T-helper 2 cell treated with Interferon-gamma antibody and Interleukin-4, amounts not matched to agents 100 ng/mL and 5 ng/mL, for 36 hours (primary cell): Measurements from ENCODE around the gene NFIX. TPM values are rescaled to one million over a fixed set of nuclear protein-coding genes. Genes with fewer than 3 reads are reported as not detected.

ENCODE experiments used
- intact Hi-C: fragments of 100-400 bp; cut with micrococcal nuclease; formaldehyde crosslinking; loops from one replicate; pipeline ENCODE4 v1.15.1; 2023
- total RNA-seq: library from RNA; stranded (reverse); gene quantifications from 2 replicates; pipeline ENCODE4 v1.2.3, GENCODE V29; 2022

Gene NFIX
- total RNA-seq, 1 donor from 2014 or later: 1.3 TPM

- intact Hi-C loops: no loop called here
Observed at GRCh38 chr19:13019332-13019731, 24.1 kb downstream of the NFIX start.

DNA sequence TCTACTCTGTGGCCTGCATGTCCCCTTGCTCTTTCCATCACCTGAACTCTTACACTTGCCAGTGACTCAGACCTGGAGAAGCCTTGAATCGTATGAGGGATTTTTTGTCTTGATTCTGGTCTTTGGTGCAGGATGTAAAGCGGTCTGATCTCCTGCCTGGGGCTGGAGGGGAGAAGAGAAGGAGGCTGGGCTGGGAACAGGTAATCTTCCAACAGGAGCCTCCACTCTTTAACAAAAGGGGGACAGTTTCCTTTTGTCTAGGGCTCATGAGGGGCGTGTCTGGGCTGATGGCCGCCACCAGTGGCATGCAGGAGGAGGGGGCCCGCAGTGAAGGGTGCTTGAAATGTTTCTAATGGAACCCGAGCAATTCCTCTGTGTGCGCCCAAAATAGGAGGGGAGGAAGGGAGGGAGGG, 24.7 kb downstream of the NFIX start:
- intact Hi-C loops: no loop called here

- intact Hi-C loops: no loop called here
Observed at GRCh38 chr19:13022111-13022858, 27.0 kb downstream of the NFIX start.

GRCh38 chr19:13022859-13023636, 27.8 kb downstream of the NFIX start:
- intact Hi-C loops: no loop called here

- intact Hi-C loops: no loop called here
Observed at GRCh38 chr19:13023656-13024055, 28.4 kb downstream of the NFIX start.

DNA sequence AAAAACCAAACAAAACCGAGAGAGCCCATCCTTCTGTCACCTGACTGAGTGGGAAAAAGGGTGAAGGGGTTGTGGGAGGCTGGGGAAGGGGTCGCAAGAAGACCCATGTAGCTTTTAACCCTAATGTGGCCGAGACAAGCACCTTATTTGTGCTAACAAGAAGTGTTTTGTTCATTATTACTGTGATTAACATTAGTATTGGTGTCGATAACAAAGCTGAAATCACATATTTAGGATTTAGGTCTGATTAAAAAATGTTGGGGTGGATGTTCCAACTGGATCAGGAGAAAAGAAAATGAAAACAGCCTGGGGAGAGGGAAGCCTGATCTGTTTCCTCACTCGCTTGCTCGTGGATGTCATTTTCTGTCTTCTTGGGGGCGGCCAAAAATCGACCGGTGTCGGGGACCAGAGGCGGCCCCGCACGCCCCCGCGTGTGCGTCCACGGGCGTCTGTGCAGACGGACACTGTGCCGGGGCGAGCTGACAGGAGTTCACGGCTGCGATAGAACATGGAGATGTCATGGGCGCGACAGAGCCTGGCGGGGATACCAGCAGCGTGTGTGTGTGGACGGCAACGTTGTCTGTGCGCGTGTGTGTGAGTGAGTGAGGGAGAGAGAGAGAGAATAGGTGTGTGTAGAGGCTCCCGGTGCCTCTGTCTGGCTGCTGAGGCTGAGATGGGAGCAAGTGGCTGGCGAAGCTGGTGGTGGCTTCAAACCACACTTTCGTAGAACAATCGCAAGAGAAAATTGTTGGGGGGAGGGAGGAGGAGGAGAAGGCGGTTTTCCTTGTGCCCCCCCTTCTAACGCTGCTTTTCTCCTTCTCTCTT, 29.1 kb downstream of the NFIX start:
- intact Hi-C loops: no loop called here

GRCh38 chr19:13024951-13025697, 29.8 kb downstream of the NFIX start:
- intact Hi-C loops: no loop called here

- intact Hi-C loops: no loop called here
Observed at GRCh38 chr19:13025819-13026456, 30.7 kb downstream of the NFIX start.

GRCh38 chr19:13026462-13027370, 31.4 kb downstream of the NFIX start:
- intact Hi-C loops: no loop called here

- intact Hi-C loops: no loop called here
Observed at GRCh38 chr19:13027557-13027956, 32.3 kb downstream of the NFIX start.

DNA sequence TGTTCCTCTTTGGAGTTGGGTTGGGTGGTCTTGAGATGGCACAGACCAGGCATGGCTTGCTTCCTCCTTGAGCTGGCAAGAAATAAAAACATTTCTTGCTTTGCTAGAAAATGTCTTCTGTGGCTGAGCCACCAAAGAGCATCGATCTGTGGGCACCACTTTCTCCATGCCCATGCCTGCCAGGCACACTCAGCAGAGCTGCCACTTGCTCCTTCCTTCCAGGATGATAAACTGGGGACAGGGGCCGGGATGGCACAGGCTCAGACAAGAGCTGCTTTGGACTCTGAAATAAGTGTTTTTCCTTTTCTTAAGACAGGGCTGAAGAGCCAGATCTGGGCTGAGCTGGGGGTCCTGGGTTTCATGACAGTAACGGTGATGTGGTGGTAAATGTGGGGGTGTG, 32.8 kb downstream of the NFIX start:
- intact Hi-C loops: no loop called here

- intact Hi-C loops: no loop called here
Observed at GRCh38 chr19:13029301-13029880, 34.1 kb downstream of the NFIX start.

DNA sequence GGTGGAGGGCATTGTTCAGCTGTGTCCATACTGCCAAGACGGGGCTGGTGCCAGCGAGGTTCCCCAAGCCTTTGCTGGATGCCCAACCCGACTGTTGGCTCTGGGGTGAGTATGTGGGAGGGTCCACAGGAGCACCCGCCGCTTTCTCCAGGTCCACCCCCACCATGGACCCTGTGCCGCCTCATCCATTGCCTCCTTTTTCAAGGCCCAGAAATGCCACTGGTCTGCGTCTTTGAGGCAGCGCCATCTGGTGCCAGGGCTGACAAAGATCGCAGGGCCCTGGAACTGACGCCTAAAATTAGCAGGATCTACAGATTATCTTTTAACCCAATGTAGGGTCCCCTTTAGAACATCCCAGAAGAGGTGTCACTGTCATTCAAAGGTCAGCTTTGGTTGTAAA, 34.6 kb downstream of the NFIX start:
- intact Hi-C loops: loop anchor here (5.0 kb wide), 1 partner anchor 48 kb away; no protein-coding TSS in a partner anchor

DNA sequence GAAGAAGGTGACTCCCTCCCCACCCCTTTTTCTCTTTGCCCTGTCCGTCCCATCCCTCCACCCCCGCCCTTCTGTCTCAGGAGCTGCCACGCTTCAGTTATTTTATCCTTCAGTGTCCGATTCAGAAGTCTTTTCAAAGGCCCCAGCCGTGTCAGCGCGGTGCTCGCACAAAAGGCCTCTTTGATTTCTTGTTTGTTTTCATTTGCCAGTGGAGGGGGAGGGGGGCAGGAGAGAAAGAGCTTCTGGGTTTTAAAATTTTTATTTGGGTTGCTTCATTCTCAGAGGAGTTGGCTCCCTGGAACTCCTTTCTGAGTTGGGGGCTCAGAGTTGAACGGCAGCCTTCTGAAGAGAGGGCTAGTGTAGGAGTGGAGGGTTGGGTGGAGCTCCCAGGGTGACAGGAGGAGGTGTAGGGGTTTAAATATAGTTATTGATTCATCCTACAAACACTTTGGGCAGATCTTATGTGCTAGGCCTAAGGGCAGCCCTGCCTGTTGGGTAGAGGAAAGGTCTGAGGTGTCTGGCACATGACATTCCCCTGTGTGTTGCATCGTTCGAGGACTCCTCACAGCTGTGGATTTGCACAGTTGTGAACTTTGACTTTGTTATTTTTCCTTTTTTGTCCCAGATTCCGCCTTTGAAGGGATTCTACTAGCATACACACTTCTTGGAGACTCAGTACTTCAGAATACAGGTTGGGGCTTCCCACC, 36.8 kb downstream of the NFIX start:
- intact Hi-C loops: loop anchor here (5.0 kb wide), 1 partner anchor 50 kb away; no protein-coding TSS in a partner anchor

GRCh38 chr19:13032837-13033236, 37.6 kb downstream of the NFIX start:
- intact Hi-C loops: loop anchor here (5.0 kb wide), 1 partner anchor 51 kb away; no protein-coding TSS in a partner anchor

- intact Hi-C loops: loop anchor here (5.0 kb wide), 1 partner anchor 51 kb away; no protein-coding TSS in a partner anchor
Observed at GRCh38 chr19:13033244-13033643, 38.0 kb downstream of the NFIX start.

- intact Hi-C loops: loop anchor here (5.0 kb wide), 1 partner anchor 52 kb away; no protein-coding TSS in a partner anchor
Observed at GRCh38 chr19:13033819-13034611, 38.7 kb downstream of the NFIX start.
